ENCODE data around the gene CTCF. TPM values are rescaled to one million over a fixed set of nuclear protein-coding genes. Genes with fewer than 3 reads are reported as not detected.

CTCF gene
- total RNA-seq, 1 experiment from 2014 or later, result 53.8 TPM

- no peak for DNase-seq (ENCODE audit: low read depth)
Measured at GRCh38 chr16:67593701-67594100, 31.4 kb downstream of the CTCF start.

- DNase-seq (ENCODE audit: low read depth), result no peak
Measured at GRCh38 chr16:67594256-67594915, 32.1 kb downstream of the CTCF start.

GRCh38 chr16:67594956-67595355 is 32.6 kb downstream of the CTCF start:
- DNase-seq (ENCODE audit: low read depth), result peak; percentile 53

- no peak for DNase-seq (ENCODE audit: low read depth)
Measured at GRCh38 chr16:67598527-67598926, 36.2 kb downstream of the CTCF start.

- DNase-seq (ENCODE audit: low read depth), result no peak
Measured at GRCh38 chr16:67605641-67606040, 43.3 kb downstream of the CTCF start.

- DNase-seq (ENCODE audit: low read depth), result no peak
Measured at GRCh38 chr16:67606632-67607031, 44.3 kb downstream of the CTCF start.

GRCh38 chr16:67608364-67608763 is 46.0 kb downstream of the CTCF start:
- DNase-seq (ENCODE audit: low read depth), result no peak

GRCh38 chr16:67613808-67614207 is 51.5 kb downstream of the CTCF start:
- DNase-seq (ENCODE audit: low read depth), result no peak

- DNase-seq (ENCODE audit: low read depth), result no peak
Measured at GRCh38 chr16:67628216-67628615, 65.9 kb downstream of the CTCF start.

- DNase-seq (ENCODE audit: low read depth), result no peak
Measured at GRCh38 chr16:67632415-67633172, 70.3 kb downstream of the CTCF start.

- no peak for DNase-seq (ENCODE audit: low read depth)
Measured at GRCh38 chr16:67636713-67637112, 74.4 kb downstream of the CTCF start.

- DNase-seq (ENCODE audit: low read depth), result no peak
Measured at GRCh38 chr16:67637625-67638024, 75.3 kb downstream of the CTCF start.

GRCh38 chr16:67641779-67642708 is 79.7 kb downstream of the CTCF start:
- no peak for DNase-seq (ENCODE audit: low read depth)

GRCh38 chr16:67644038-67644437 is 81.7 kb downstream of the CTCF start:
- DNase-seq (ENCODE audit: low read depth), result no peak

- DNase-seq (ENCODE audit: low read depth), result no peak
Measured at GRCh38 chr16:67645397-67646121, 83.2 kb downstream of the CTCF start.

GRCh38 chr16:67647111-67647651 is 84.9 kb downstream of the CTCF start:
- no peak for DNase-seq (ENCODE audit: low read depth)

- no peak for DNase-seq (ENCODE audit: low read depth)
Measured at GRCh38 chr16:67647681-67648080, 85.4 kb downstream of the CTCF start.

GRCh38 chr16:67648088-67648763 is 85.9 kb downstream of the CTCF start:
- no peak for DNase-seq (ENCODE audit: low read depth)

GRCh38 chr16:67648764-67649407 is 86.6 kb downstream of the CTCF start:
- DNase-seq (ENCODE audit: low read depth), result no peak

GRCh38 chr16:67649494-67649931 is 87.2 kb downstream of the CTCF start:
- no peak for DNase-seq (ENCODE audit: low read depth)
